Smooth muscle cell of trachea (primary cell): ENCODE results near the gene ROM1. TPM values are rescaled to one million over a fixed set of nuclear protein-coding genes. Genes with fewer than 3 reads are reported as not detected.

Experiments used
- total RNA-seq: library from RNA; depleted of rRNA; stranded (reverse); fragments of >200 nt; gene quantifications from 2 replicates; pipeline ENCODE4 v1.2.1, GENCODE V29; 2014

ROM1 gene
- total RNA-seq: 3.9 and 4.6 TPM in 2 replicates

GRCh38 chr11:62612366-62613290, at the start of gene ROM1, which contains the start of gene EML3:
Gene ROM1, plus strand, starts transcription at chr11:62613257. Its CDS starts 25 bp downstream, at chr11:62613282.
Gene EML3, minus strand, starts transcription at chr11:62612775. Its CDS starts 318 bp downstream, at chr11:62612457.

GRCh38 chr11:62573592-62574362, 39.3 kb upstream of the ROM1 start, which contains the start of gene EEF1G:
Gene EEF1G, minus strand, starts transcription at chr11:62573891. Its CDS starts 49 bp downstream, at chr11:62573842.

GRCh38 chr11:62591448-62592145, 21.5 kb upstream of the ROM1 start, which contains the start of gene TUT1:
Gene TUT1, minus strand, starts transcription at chr11:62591523. Its CDS starts 38 bp downstream, at chr11:62591485.

GRCh38 chr11:62601372-62602140, 11.5 kb upstream of the ROM1 start, which contains the start of gene MTA2:
Gene MTA2, minus strand, starts transcription at chr11:62601865. Its CDS starts 415 bp downstream, at chr11:62601450.

GRCh38 chr11:62621567-62622470, 8.8 kb downstream of the ROM1 start, which contains the start of gene B3GAT3:
Gene B3GAT3, minus strand, starts transcription at chr11:62621986. Its CDS starts 39 bp downstream, at chr11:62621947.

GRCh38 chr11:62645946-62646824, 33.1 kb downstream of the ROM1 start, which contains the start of gene GANAB:
Gene GANAB, minus strand, starts transcription at chr11:62646613. Its CDS starts 14 bp downstream, at chr11:62646599.

Other genes with a start within 250 kb of the ROM1 start
- not detected in 2 replicates for gene SCGB1A1, start 194.2 kb upstream of the ROM1 start, total RNA-seq
- 867 and 944 TPM in 2 replicates for gene AHNAK, start 66.5 kb upstream of the ROM1 start, total RNA-seq
- gene EEF1G, start 39.4 kb upstream of the ROM1 start, total RNA-seq: 1,356 and 1,684 TPM in 2 replicates
- gene TUT1, start 21.7 kb upstream of the ROM1 start, total RNA-seq: 9.7 and 13.6 TPM in 2 replicates
- 99.8 and 122 TPM in 2 replicates for gene MTA2, start 11.4 kb upstream of the ROM1 start, total RNA-seq
- 24.0 and 33.6 TPM in 2 replicates for gene EML3, start 482 bp upstream of the ROM1 start, total RNA-seq
- gene B3GAT3, start 8.7 kb downstream of the ROM1 start, total RNA-seq: 26.5 and 48.8 TPM in 2 replicates
- gene GANAB, start 33.4 kb downstream of the ROM1 start, total RNA-seq: 339 and 341 TPM in 2 replicates
- gene INTS5, start 40.0 kb downstream of the ROM1 start, total RNA-seq: 26.2 and 41.0 TPM in 2 replicates
- 22.5 and 25.9 TPM in 2 replicates for gene C11orf98, start 52.0 kb downstream of the ROM1 start, total RNA-seq
- 5.2 and 7.8 TPM in 2 replicates for gene CSKMT, start 52.1 kb downstream of the ROM1 start, total RNA-seq
- 6.9 and 8.7 TPM in 2 replicates for gene UQCC3, start 58.4 kb downstream of the ROM1 start, total RNA-seq
- gene LBHD1, start 59.0 kb downstream of the ROM1 start, total RNA-seq: 4.3 and 6.1 TPM in 2 replicates
- 118 and 157 TPM in 2 replicates for gene UBXN1, start 65.8 kb downstream of the ROM1 start, total RNA-seq
- gene LRRN4CL, start 76.3 kb downstream of the ROM1 start, total RNA-seq: 68.9 and 89.6 TPM in 2 replicates
- gene BSCL2, start 94.2 kb downstream of the ROM1 start, total RNA-seq: 49.5 and 76.3 TPM in 2 replicates
- 0.17 TPM in 1 of 2 replicates, not detected in the other for gene GNG3, start 94.4 kb downstream of the ROM1 start, total RNA-seq
- 9.6 and 18.3 TPM in 2 replicates for gene HNRNPUL2, start 114.2 kb downstream of the ROM1 start, total RNA-seq
- 33.1 and 36.9 TPM in 2 replicates for gene TTC9C, start 115.2 kb downstream of the ROM1 start, total RNA-seq
- 14.1 and 17.4 TPM in 2 replicates for gene ZBTB3, start 140.9 kb downstream of the ROM1 start, total RNA-seq
- 41.0 and 73.6 TPM in 2 replicates for gene POLR2G, start 148.3 kb downstream of the ROM1 start, total RNA-seq
- gene TAF6L, start 158.1 kb downstream of the ROM1 start, total RNA-seq: 26.3 and 27.2 TPM in 2 replicates
- 40.7 and 52.1 TPM in 2 replicates for gene TMEM179B, start 174.1 kb downstream of the ROM1 start, total RNA-seq
- gene TMEM223, start 178.7 kb downstream of the ROM1 start, total RNA-seq: 14.7 and 19.0 TPM in 2 replicates
- 23.7 and 30.3 TPM in 2 replicates for gene NXF1, start 192.2 kb downstream of the ROM1 start, total RNA-seq
- 47.5 and 48.1 TPM in 2 replicates for gene STX5, start 218.8 kb downstream of the ROM1 start, total RNA-seq
- gene TEX54, start 219.6 kb downstream of the ROM1 start, total RNA-seq: not detected in 2 replicates
- 26.3 and 48.0 TPM in 2 replicates for gene WDR74, start 226.3 kb downstream of the ROM1 start, total RNA-seq